ENCODE results near the gene FFAR3. TPM values are rescaled to one million over a fixed set of nuclear protein-coding genes. Genes with fewer than 3 reads are reported as not detected.

The FFAR3 gene
- total and polyA plus RNA-seq, 12 donors, result 0.11 to 0.18 (median 0.17) TPM; not detected in 8

DNA sequence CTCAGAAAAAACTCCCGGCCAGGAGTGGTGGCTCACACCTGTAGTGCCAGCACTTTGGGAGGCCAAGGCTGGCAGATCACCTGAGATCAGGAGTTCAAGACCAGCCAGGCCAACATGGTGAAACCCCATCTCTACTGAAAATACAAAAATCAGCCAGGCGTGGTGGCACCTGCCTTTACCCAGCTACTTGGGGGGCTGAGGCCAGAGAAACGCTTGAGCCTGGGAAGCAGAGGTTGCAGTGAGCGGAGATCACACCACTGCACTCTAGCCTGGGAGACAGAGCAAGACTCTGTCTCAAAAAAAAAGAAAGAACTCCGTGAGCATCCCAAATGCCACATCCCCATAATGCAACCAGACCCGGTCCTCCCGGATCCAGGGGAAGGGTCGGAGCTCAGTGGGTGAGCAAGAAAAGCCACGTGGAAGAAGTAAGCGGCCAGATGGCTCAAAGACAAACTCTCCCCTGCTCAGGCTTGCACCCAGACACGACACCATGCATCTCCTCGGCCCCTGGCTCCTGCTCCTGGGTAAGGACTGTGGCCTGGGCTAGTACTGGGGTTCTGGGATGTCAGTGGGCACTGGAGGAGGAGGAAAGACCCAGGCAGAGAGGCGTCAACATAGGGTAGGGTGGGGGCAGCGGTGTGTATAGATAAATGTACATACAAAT, 26.6 kb upstream of the FFAR3 start:
- DNase-seq, result no peak
- no peak overlapping the region for H3K4me3 ChIP-seq
- H3K36me3 ChIP-seq (replicated peaks in 1 of 2), result no peaks in the 10 kb centered on the region
- H3K27ac ChIP-seq, result no peak overlapping the region
- H3K4me1 ChIP-seq (replicated peaks in 1 of 2), result no peaks in the 10 kb centered on the region
- 80 to 90% (median 85%) methylated on average over 12 to 14 of the region's 14 CpGs for WGBS, 4 donors
- TF ChIP-seq, protein P1, sequence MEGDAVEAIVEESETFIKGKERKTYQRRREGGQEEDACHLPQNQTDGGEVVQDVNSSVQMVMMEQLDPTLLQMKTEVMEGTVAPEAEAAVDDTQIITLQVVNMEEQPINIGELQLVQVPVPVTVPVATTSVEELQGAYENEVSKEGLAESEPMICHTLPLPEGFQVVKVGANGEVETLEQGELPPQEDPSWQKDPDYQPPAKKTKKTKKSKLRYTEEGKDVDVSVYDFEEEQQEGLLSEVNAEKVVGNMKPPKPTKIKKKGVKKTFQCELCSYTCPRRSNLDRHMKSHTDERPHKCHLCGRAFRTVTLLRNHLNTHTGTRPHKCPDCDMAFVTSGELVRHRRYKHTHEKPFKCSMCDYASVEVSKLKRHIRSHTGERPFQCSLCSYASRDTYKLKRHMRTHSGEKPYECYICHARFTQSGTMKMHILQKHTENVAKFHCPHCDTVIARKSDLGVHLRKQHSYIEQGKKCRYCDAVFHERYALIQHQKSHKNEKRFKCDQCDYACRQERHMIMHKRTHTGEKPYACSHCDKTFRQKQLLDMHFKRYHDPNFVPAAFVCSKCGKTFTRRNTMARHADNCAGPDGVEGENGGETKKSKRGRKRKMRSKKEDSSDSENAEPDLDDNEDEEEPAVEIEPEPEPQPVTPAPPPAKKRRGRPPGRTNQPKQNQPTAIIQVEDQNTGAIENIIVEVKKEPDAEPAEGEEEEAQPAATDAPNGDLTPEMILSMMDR (IDR thresholded peaks at IDR 0.05), result no peak
- TF ChIP-seq POLR2A (IDR thresholded peaks at IDR 0.05), result no peak
- intact Hi-C loops (cut with DNase I), result no loop called here
- no peaks in the 10 kb centered on the region for H3K9me3 ChIP-seq (replicated peaks in 1 of 3)
- H3K27me3 ChIP-seq, result no peaks in the 10 kb centered on the region

DNA sequence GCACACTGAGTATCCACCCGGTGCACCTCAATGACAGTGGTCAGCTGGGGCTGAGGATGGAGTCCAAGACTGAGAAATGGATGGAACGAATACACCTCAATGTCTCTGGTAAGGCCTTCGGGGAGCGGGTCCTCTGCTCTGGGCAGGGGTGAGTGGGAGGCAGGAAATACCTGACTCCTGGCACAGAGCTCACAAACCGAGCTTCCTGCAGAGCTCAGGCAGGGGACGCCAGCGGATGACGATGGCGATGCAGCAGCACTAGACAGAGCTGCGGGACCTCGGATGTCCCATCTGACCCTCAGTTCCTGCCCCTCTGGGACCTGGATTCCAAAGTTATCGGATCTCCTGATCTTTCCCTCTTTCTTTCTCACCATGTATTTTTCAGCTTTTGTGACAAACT, 25.4 kb upstream of the FFAR3 start:
- Histone ChIP-seq H3K4me3 (no peak overlapping the region), H3K27me3 (no peaks in the 10 kb centered on the region), H3K27ac (no peak overlapping the region), H3K9me3 (replicated peaks in 1 of 3) (no peaks in the 10 kb centered on the region), H3K4me1 (replicated peaks in 1 of 2) (no peaks in the 10 kb centered on the region), H3K36me3 (replicated peaks in 1 of 2) (no peaks in the 10 kb centered on the region)
- no peak for TF ChIP-seq POLR2A (IDR thresholded peaks at IDR 0.05)
- TF ChIP-seq, protein P1 (IDR thresholded peaks at IDR 0.05), result no peak
- DNase-seq, result no peak
- WGBS, 4 donors, result 52 to 84% (median 66%) methylated on average over 12 of the region's 12 CpGs
- intact Hi-C loops (cut with DNase I), result no loop called here

DNA sequence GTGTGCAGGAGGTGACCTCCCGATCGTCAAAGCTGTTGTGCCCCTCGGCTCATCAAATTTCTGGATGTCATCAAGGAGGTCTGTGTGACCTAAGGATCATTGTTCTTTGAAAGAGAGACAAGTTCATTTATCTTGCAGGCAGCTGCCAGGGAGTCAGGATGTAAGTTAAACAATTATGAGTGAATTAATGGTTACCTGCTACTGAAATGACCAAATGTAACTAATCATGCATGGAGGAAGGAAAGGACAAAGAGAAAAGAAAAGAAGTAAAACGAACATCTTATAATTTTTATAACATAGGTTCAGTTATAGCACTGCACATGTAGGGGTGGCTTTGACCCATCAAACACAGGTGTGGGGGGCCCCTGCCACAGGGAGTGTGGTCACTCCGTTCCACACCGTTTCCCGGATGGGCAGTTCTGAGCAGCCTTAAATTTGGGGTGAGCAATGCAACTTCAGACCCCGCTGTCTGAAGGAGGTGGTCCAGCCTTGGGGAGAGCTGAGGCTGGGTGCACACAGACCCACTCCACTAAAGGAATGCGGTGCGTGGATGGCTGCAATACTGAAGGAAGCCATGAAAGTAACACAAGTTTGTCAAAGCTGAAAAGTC, 24.0 kb upstream of the FFAR3 start:
- no peaks in the 10 kb centered on the region for H3K4me1 ChIP-seq (replicated peaks in 1 of 2)
- TF ChIP-seq, protein P1 (IDR thresholded peaks at IDR 0.05), result no peak
- TF ChIP-seq POLR2A (IDR thresholded peaks at IDR 0.05), result no peak
- no peak overlapping the region for H3K27ac ChIP-seq
- H3K4me3 ChIP-seq, result no peak overlapping the region
- DNase-seq, result no peak
- intact Hi-C loops (cut with DNase I), result no loop called here
- WGBS, 4 donors, result 81 to 89% (median 87%) methylated on average over 9 to 10 of the region's 10 CpGs
- H3K9me3 ChIP-seq (replicated peaks in 1 of 3), result no peaks in the 10 kb centered on the region
- H3K36me3 ChIP-seq (replicated peaks in 1 of 2), result no peaks in the 10 kb centered on the region
- no peaks in the 10 kb centered on the region for H3K27me3 ChIP-seq

DNA sequence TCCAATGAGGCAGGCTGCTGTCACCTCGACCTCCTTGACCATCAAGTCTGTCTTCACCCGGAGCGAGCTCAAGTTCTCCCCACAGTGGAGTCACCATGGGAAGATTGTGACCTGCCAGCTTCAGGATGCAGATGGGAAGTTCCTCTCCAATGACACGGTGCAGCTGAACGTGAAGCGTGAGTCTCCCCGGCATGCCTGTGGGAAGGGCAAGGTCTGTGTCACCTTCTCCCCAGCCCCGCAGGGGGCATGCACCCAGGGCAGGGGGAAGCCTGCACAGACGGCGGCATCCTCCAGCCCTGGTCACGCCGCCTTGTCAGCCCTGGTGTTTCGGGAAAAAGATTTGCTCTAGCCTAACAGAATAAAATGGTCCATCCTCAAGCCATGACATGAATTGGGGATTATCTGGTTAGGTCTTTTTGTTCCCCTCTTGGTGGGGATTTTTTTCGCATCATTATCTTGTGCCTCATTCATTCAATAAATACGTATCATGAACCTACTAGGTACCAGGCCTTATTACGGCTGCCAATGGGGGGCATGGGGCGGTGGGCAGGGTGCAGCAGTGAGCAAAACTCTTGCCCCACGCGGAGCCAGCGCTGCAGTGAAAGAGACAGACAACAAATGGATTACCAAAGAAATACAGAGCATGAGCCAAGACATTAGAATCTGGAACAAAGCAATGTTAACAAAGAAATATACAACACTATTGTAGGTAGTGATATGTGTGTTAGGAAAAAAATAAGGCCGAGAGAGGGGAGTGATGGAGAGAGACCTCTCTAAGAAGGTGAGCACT, 21.9 kb upstream of the FFAR3 start:
- H3K4me1 ChIP-seq (replicated peaks in 1 of 2), result no peaks in the 10 kb centered on the region
- H3K36me3 ChIP-seq (replicated peaks in 1 of 2), result no peaks in the 10 kb centered on the region
- H3K9me3 ChIP-seq (replicated peaks in 1 of 3), result no peaks in the 10 kb centered on the region
- no peak for DNase-seq
- no peaks in the 10 kb centered on the region for H3K27me3 ChIP-seq
- H3K4me3 ChIP-seq, result no peak overlapping the region
- intact Hi-C loops (cut with DNase I), result no loop called here
- TF ChIP-seq POLR2A (IDR thresholded peaks at IDR 0.05), result no peak
- TF ChIP-seq, protein P1 (IDR thresholded peaks at IDR 0.05), result no peak
- H3K27ac ChIP-seq, result no peak overlapping the region
- 86 to 91% (median 90%) methylated on average over 18 to 21 of the region's 21 CpGs for WGBS, 4 donors
